ENCODE measurements around the gene SLC29A2.

DNA sequence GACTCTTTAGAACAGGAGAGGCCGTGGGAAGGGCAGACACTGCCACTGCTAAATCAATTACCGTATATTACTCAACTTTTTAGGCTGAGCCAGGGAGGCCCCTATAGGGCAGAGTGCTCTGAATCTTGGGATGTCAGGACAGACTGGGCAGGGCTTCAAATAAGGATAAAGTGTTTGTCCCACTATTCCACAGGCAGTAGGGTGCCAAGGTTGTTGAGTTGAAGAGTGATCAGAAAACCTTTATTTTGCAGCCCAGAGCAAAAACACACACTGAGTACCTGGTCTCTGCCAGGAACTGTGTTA is 22.5 kb downstream of the SLC29A2 start:
- TF ChIP-seq, protein P1, sequence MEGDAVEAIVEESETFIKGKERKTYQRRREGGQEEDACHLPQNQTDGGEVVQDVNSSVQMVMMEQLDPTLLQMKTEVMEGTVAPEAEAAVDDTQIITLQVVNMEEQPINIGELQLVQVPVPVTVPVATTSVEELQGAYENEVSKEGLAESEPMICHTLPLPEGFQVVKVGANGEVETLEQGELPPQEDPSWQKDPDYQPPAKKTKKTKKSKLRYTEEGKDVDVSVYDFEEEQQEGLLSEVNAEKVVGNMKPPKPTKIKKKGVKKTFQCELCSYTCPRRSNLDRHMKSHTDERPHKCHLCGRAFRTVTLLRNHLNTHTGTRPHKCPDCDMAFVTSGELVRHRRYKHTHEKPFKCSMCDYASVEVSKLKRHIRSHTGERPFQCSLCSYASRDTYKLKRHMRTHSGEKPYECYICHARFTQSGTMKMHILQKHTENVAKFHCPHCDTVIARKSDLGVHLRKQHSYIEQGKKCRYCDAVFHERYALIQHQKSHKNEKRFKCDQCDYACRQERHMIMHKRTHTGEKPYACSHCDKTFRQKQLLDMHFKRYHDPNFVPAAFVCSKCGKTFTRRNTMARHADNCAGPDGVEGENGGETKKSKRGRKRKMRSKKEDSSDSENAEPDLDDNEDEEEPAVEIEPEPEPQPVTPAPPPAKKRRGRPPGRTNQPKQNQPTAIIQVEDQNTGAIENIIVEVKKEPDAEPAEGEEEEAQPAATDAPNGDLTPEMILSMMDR (IDR thresholded peaks at IDR 0.05): no peak
- TF ChIP-seq POLR2A (IDR thresholded peaks at IDR 0.05): no peak
- no peak for TF ChIP-seq EP300 (IDR thresholded peaks at IDR 0.05)

Data from tibial nerve (tissue), 4 donors.